Sigmoid colon (tissue), 7 donors: Measurements from ENCODE around the gene MAML1. TPM values are rescaled to one million over a fixed set of nuclear protein-coding genes. Genes with fewer than 3 reads are reported as not detected.

Source experiments
- DNase-seq: peaks from one replicate; pipeline ENCODE4 v3.0.0-alpha.2; 2019
- H3K27ac ChIP-seq, 4 donors: fragments of 200-600 bp; sonication (generic); one replicate each; pipeline ENCODE4 v1.5.1; 2016 to 2019; ENCODE audit warnings: mild to moderate bottlenecking in 1 of 4
- H3K27me3 ChIP-seq, 3 donors: fragments of 200-600 bp; sonication (generic); one replicate each; pipeline ENCODE4 v1.5.1; 2019; ENCODE audit warnings: mild to moderate bottlenecking in 1 of 3
- H3K36me3 ChIP-seq, 4 donors: fragments of 200-600 bp; sonication (generic); one replicate each; pipeline ENCODE4 v1.5.1; 2016 to 2019
- H3K4me1 ChIP-seq, 4 donors: fragments of 200-600 bp; sonication (generic); one replicate each; pipeline ENCODE4 v1.5.1; 2017 to 2019
- H3K4me3 ChIP-seq, 4 donors: fragments of 200-600 bp; sonication (generic); one replicate each; pipeline ENCODE4 v1.5.1; 2017 to 2019; ENCODE audit warnings: mild to moderate bottlenecking in 2 of 4, moderate library complexity in 1 of 4
- H3K9me3 ChIP-seq, 4 donors: fragments of 200-600 bp in 3 of 4; sonication (generic) in 3 of 4; one replicate each; pipeline versions ENCODE4 v1.5.1 to v1.6.1; 2013 to 2019
- EP300 ChIP-seq, 4 donors: sonication (generic); formaldehyde crosslinking; IDR thresholded peaks; one replicate each; pipeline ENCODE4 v1.6.1; 2017; ENCODE audit warnings: antibody characterized with exemption in 4 of 4
- POLR2A ChIP-seq, 2 donors: fragments of 450-650 bp; IDR thresholded peaks; one replicate each; pipeline ENCODE4 v1.6.1; 2016; ENCODE audit warnings: antibody characterized with exemption in 2 of 2, mild to moderate bottlenecking in 2 of 2, moderate library complexity in 2 of 2
- POLR2AphosphoS5 ChIP-seq, 4 donors: sonication (generic); formaldehyde crosslinking; IDR thresholded peaks; one replicate each; pipeline ENCODE4 v1.6.1; 2017; ENCODE audit warnings: antibody characterized with exemption in 4 of 4
- WGBS, 2 donors: extraction: QIAGEN DNeasy Blood & Tissue Kit; methylation state at CpG; one replicate each; pipeline ENCODE4 v1.1.7; 2013; 5-methylcytosine and 5-hydroxymethylcytosine counted together
- intact Hi-C: fragments of 100-400 bp; cut with DNase I; formaldehyde crosslinking; loops from one replicate; pipeline ENCODE4 v1.15.1; 2023
- polyA plus RNA-seq, 3 donors: library from polyadenylated mRNA; stranded (reverse); fragments of 200-250 nt; gene quantifications; one replicate each; pipeline ENCODE4 v1.2.3, GENCODE V29; 2013
- total RNA-seq, 4 donors: library from RNA; depleted of rRNA; stranded (reverse); fragments of >200 nt; gene quantifications; one replicate each; pipeline ENCODE4 v1.1.0, GENCODE V29; 2016
- TF ChIP-seq, protein P1 (sequence below), 4 experiments: fragments of 450-650 bp in 3 of 4; fragments of 200-600 bp in 1 of 4; IDR thresholded peaks; one replicate each; pipeline ENCODE4 v1.5.1; 2016 to 2019; ENCODE audit warnings: antibody characterized with exemption in 4 of 4, mild to moderate bottlenecking in 3 of 4, moderate library complexity in 2 of 4
- donor health status: healthy with polysubstance abuse.
- donor health status: Bipolar disorder and iron deficiency.
- donor health status: healthy.

The MAML1 gene
- total and polyA plus RNA-seq, 7 donors = 7.2 to 30.2 (median 18.1) TPM

- Histone ChIP-seq H3K36me3 (peaks cover 35 to 80% (median 53%) of the 10 kb centered on the region in 4 donors), H3K4me1 (peaks cover 0 to 44% (median 36%) of the 10 kb centered on the region in 4 donors)
- no peak for DNase-seq
Measured at GRCh38 chr5:179768326-179769085, 35.9 kb downstream of the MAML1 start.

DNA sequence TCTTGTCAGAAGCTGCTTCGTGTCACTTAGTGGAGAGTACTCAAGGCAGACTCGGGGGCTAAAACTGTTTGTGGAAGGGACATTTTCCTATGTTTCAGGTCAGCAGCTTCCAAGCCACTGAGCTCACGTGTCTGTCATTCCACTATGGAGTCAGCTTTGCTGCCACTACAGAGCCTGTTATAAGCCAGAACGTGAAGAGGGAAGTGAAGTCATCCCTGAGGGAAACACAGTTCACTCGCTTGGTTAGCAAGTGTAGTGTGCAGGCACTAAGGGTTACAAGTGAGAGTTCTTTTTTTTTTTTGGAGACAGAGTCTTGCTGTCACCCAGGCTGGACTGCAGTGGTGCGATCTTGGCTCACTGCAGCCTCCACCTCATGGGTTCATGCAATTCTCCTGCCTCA, 36.6 kb downstream of the MAML1 start:
- no peak for DNase-seq
- WGBS, 2 donors = 87 to 89% methylated on average over 6 of the region's 6 CpGs
- H3K36me3 ChIP-seq = peaks cover 36 to 87% (median 61%) of the 10 kb centered on the region in 4 donors
- intact Hi-C loops = no loop called here
- peaks cover 0 to 37% (median 28%) of the 10 kb centered on the region in 4 donors for H3K4me1 ChIP-seq
- no peak overlapping the region for H3K4me3 ChIP-seq
- H3K9me3 ChIP-seq = no peaks in the 10 kb centered on the region
- no peaks in the 10 kb centered on the region for H3K27me3 ChIP-seq
- H3K27ac ChIP-seq = no peak overlapping the region
- TF ChIP-seq EP300 (IDR thresholded peaks at IDR 0.05) (no peak), POLR2A (IDR thresholded peaks at IDR 0.05) (no peak), POLR2AphosphoS5 (IDR thresholded peaks at IDR 0.05) (no peak)
- TF ChIP-seq, protein P1, sequence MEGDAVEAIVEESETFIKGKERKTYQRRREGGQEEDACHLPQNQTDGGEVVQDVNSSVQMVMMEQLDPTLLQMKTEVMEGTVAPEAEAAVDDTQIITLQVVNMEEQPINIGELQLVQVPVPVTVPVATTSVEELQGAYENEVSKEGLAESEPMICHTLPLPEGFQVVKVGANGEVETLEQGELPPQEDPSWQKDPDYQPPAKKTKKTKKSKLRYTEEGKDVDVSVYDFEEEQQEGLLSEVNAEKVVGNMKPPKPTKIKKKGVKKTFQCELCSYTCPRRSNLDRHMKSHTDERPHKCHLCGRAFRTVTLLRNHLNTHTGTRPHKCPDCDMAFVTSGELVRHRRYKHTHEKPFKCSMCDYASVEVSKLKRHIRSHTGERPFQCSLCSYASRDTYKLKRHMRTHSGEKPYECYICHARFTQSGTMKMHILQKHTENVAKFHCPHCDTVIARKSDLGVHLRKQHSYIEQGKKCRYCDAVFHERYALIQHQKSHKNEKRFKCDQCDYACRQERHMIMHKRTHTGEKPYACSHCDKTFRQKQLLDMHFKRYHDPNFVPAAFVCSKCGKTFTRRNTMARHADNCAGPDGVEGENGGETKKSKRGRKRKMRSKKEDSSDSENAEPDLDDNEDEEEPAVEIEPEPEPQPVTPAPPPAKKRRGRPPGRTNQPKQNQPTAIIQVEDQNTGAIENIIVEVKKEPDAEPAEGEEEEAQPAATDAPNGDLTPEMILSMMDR (IDR thresholded peaks at IDR 0.05) = no peak

More at GRCh38 chr5:179768326-179769085, 35.9 kb downstream of the MAML1 start:
- H3K4me3 ChIP-seq = no peak overlapping the region
- no peak overlapping the region for H3K27ac ChIP-seq
- H3K9me3 ChIP-seq = no peaks in the 10 kb centered on the region
- no peaks in the 10 kb centered on the region for H3K27me3 ChIP-seq
- intact Hi-C loops = no loop called here
- TF ChIP-seq EP300 (IDR thresholded peaks at IDR 0.05) (no peak), POLR2AphosphoS5 (IDR thresholded peaks at IDR 0.05) (no peak), POLR2A (IDR thresholded peaks at IDR 0.05) (no peak)
- TF ChIP-seq, protein P1 (IDR thresholded peaks at IDR 0.05) = no peak
- 89 to 93% methylated on average over 18 of the region's 18 CpGs for WGBS, 2 donors

GRCh38 chr5:179769796-179770195, 37.2 kb downstream of the MAML1 start:
- Histone ChIP-seq H3K36me3 (peaks cover 36 to 93% (median 66%) of the 10 kb centered on the region in 4 donors), H3K27ac (no peak overlapping the region), H3K9me3 (no peaks in the 10 kb centered on the region), H3K4me1 (peaks cover 0 to 32% (median 23%) of the 10 kb centered on the region in 4 donors), H3K27me3 (no peaks in the 10 kb centered on the region), H3K4me3 (no peak overlapping the region)
- 85 to 96% methylated on average over 5 of the region's 5 CpGs for WGBS, 2 donors
- DNase-seq = no peak
- no peak for TF ChIP-seq POLR2AphosphoS5 (IDR thresholded peaks at IDR 0.05)
- TF ChIP-seq EP300 (IDR thresholded peaks at IDR 0.05) = no peak
- TF ChIP-seq, protein P1 (IDR thresholded peaks at IDR 0.05) = no peak
- no peak for TF ChIP-seq POLR2A (IDR thresholded peaks at IDR 0.05)
- intact Hi-C loops = no loop called here

- TF ChIP-seq EP300 (IDR thresholded peaks at IDR 0.05) (no peak), POLR2AphosphoS5 (IDR thresholded peaks at IDR 0.05) (no peak), POLR2A (IDR thresholded peaks at IDR 0.05) (no peak)
- TF ChIP-seq, protein P1 (IDR thresholded peaks at IDR 0.05) = no peak
- WGBS, 2 donors = 92 to 95% methylated on average over 4 of the region's 4 CpGs
- Histone ChIP-seq H3K4me1 (peaks cover 0 to 15% (median 7%) of the 10 kb centered on the region in 4 donors), H3K4me3 (no peak overlapping the region), H3K27ac (no peak overlapping the region), H3K9me3 (no peaks in the 10 kb centered on the region), H3K36me3 (peaks cover 29 to 96% (median 72%) of the 10 kb centered on the region in 4 donors), H3K27me3 (no peaks in the 10 kb centered on the region)
- no peak for DNase-seq
- intact Hi-C loops = no loop called here
Measured at GRCh38 chr5:179771311-179771895, 38.8 kb downstream of the MAML1 start.
